Stimulated activated CD8-positive, alpha-beta memory T cell treated with anti-CD3 and anti-CD28 coated beads, Interleukin-4, amount 100 ng/mL, for 4 hours (primary cell): ENCODE measurements around the gene S100PBP.
"Not testable (repeated sequence)": the region's sequence is repeated elsewhere in the genome, so short reads cannot be mapped to it uniquely, and the experiment has no call there.

Source experiments
- DNase-seq, 2 donors: peaks; one replicate each; pipeline ENCODE4 v3.0.0-alpha.2; 2020; ENCODE audit warnings: low read depth in 2 of 2, low spot score in 1 of 2

Gene S100PBP

GRCh38 chr1:32784817-32785216 is 32.6 kb upstream of the S100PBP start:
- no peak for DNase-seq

DNA sequence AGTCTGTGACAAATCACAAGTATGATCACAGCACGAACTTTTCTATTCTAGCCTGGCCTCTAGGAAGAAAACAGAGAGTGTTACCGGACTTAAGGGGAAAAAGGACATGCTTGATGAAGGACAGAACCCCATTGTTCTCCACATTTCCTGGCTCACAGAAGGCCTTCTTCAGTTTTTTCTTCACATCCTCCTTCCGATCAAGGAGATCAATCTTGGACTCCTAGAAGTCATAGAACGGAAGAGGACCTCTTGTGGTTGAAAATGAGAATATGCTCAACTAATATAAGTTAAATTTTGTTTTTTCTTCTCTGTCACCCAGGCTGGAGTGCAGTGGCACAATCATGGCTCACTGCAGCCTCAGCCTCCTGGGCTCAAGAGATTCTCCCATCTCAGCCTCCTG is 30.6 kb upstream of the S100PBP start:
- no peak for DNase-seq

DNA sequence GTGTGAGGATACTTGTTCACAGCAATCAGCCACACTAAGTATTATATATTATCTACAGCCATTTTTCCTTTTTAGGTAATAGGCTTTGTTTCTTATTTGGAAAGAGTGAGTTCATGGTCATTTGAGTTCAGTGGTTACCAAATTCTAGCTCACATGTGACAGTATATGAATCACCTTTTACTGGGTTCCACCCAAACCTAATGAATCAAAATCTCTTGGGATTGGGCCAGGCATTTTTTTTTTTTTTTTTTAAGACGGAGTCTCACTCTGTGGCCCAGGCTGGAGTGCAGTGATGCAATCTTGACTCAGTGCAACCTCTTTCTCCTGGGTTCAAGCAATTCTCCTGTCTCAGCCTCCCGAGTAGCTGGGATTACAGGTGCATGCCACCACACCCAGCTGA is 28.1 kb upstream of the S100PBP start:
- not testable (repeated sequence) for DNase-seq

- no peak for DNase-seq
Measured at GRCh38 chr1:32791881-32792280, 25.6 kb upstream of the S100PBP start.

- not testable (repeated sequence) for DNase-seq
Measured at GRCh38 chr1:32795763-32796162, 21.7 kb upstream of the S100PBP start.

- DNase-seq, result no peak
Measured at GRCh38 chr1:32797456-32797855, 20.0 kb upstream of the S100PBP start.

- no peak for DNase-seq
Measured at GRCh38 chr1:32798191-32798590, 19.3 kb upstream of the S100PBP start.

DNA sequence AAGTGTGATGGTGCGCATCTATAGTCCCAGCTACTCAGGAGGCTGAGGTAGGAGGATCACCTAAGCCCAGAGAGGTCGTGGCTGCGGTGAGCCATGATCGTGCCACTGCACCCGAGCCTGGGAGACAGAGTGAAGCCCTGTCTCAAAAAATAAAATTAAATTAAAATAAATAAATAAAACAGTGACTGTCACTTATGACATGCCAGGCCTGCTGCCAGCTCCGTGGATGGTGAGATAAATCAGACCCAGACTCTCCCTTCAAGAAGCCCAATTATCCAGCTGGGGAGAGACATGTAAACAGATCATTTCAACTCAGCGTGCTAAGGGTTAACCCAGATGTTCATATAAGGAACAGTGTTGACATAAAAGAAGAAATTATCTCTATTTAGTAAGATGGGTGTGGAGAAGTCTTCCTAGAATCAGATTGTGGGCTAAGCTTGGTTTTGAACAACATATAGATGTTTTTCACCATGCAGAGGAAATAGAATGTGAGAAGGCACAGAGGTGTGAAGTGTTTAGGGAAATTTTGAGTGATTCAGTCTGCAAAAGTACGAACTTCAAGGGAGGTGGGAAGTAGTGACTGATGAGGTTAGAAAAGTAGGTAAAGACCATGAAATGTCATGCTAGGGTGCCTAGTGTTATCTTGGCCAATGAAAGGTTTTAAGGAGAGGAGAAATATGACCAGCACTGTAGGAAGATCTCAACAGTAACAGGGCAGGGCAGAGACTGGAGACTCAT is 18.6 kb upstream of the S100PBP start:
- no peak for DNase-seq

- no peak for DNase-seq
Measured at GRCh38 chr1:32801096-32801715, 16.2 kb upstream of the S100PBP start.

DNA sequence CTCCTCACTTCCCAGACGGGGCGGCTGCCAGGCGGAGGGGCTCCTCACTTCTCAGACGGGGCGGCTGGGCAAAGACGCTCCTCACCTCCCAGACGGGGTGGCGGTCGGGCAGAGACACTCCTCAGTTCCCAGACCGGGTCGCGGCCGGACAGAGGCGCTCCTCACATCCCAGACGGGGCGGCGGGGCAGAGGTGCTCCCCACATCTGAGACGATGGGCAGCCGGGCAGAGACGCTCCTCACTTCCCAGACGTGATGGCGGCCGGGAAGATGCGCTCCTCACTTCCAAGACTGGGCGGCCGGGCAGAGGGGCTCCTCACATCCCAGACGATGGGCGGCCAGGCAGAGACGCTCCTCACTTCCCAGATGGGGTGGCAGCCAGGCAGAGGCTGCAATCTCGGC is 13.0 kb upstream of the S100PBP start:
- DNase-seq, result not testable (repeated sequence)

DNA sequence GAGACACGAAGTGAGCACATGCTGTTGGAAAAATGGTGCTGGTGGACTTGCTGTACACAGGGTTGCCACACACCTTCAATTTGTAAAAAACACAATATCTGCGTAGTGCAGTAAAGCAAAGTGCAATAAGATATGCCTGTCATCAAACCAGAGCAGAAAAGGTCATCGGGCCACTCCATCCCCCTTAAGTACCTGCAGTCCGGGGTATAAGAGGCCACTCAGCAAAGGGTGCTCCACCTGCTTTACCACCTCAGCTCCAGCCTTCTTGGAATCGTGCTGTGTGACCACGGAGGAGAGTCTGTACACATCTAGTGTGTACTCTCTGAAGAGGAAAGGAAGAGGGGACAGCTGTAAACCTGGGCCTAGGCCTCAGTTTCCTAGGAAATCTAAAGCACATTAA is 11.2 kb upstream of the S100PBP start:
- no peak for DNase-seq

GRCh38 chr1:32806910-32807523 is 10.4 kb upstream of the S100PBP start:
- DNase-seq, result no peak

- no peak for DNase-seq
Measured at GRCh38 chr1:32808580-32808979, 8.9 kb upstream of the S100PBP start.

DNA sequence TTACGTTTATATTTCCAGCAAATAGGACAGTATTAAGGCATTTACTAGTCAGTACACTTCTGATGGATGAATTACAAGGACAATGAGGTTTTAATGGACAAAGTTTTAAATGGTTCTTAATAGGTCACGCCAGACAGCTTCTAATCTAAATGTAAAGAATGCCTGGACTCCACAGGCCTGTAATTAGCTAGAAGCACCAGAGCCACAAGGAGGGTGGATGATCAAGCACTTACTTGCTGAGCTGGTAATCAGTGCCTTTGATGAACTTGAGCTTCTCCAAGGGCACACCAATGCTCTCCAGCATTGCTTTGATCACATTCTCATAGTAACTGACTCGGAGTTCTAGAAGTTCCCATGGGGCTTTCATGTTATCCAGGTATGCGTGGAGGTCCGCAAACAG is 7.1 kb upstream of the S100PBP start:
- no peak for DNase-seq

GRCh38 chr1:32811265-32811664 is 6.2 kb upstream of the S100PBP start:
- DNase-seq, result no peak

DNA sequence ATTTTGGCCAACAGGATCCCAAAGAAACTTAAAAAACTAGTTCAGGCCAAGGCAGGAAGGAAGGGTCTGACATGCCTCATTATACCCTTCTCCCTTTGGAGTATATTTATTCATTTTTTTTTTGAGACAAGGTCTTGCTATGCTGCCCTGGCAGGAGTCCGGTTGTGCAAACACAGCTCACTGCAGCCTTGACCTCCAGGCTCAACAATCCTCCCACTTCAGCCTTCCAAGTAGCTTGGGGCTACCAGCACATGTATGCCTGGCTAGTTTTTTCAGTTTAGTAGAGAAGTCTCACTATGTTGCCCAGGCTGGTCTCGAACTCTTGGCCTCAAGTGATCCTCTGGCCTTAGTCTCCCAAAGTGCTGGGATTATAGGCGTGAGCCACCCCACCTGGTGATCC is 5.5 kb upstream of the S100PBP start:
- DNase-seq, result no peak

DNA sequence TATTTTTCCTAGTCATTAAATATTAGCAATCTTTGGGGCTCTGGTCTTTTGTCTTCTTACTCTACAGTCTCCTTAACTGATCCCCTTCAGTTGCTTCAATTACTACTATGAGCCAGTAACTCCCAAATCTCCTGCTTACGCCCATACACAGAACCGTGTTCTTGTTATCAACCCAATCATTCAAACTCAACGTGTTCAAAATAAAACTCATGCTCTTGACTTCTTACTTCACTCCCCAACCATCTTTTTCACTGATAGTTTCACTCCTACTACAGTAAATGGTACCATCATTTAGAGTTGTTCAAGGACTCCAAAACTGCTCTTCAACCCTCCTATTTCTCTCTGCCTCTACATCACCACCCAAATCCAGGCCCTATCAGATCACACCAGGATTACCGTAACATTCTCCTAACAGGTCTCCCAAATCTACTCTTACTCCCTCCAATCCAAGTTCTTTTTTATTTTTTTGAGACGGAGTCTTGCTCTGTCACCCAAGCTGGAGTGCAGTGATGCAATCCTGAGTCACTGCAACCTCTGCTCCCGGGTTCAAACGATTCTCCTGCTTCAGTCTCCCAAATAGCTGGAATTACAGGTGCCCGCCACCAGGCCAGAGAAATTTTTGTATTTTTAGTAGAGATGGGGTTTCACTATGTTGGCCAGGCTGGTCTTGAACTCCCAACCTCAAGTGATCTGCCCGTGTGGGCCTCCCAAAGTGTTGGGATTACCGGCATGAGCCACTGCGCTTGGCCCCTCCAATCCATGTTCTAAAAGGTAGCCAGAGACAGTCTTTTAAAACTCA is 3.3 kb upstream of the S100PBP start:
- no peak for DNase-seq

GRCh38 chr1:32816676-32817158 is 736 bp upstream of the S100PBP start:
- no peak for DNase-seq

GRCh38 chr1:32817815-32818786 is 648 bp downstream of the S100PBP start:
- no peak for DNase-seq

DNA sequence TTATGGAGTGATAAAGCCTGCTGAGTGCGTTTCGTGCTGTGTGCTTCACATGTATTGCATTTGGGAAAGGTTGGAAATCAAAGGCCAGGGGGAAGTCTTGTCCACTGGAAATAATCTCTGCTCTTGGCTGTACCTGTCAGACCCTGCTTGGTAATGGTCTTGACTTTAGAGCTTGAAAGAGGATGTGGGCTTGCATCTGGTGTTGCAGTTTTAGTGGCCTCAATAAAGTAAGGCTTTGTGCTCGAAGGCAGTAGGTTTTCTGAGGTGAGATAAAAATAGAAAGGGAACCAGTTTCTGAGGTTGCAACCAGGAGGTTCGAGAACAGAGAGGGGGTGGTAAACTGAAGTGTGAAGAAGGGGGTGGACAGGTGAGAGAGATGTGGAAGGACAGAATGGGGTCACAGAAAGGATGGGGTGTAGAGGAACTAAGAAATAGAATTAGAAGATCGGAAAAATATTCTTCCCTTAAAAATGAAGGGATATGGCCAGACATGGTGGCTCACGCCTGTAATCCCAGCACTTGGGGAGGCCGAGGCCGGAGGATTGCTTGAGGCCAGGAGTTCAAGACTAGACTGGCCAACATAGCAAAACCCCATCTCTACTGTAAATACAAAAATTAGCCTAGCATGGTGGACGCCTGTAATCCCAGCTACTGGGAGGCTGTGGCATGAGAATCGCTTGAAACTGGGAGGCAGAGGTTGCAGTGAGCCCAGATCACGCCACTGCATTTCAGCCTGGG is 1.5 kb downstream of the S100PBP start:
- DNase-seq, result no peak
